Tibial artery (tissue), 4 donors: ENCODE results near the gene STK32C.

Experiments
- DNase-seq, 2 donors: peaks; one replicate each; pipeline ENCODE4 v3.0.0-alpha.2; 2019
- H3K27ac ChIP-seq, 2 donors: fragments of 200-600 bp; sonication (generic) in 1 of 2; 1 replicate in 1 of 2; 2 replicates in 1 of 2; pipeline ENCODE4 v1.5.1; 2018 to 2019; ENCODE audit warnings: mild to moderate bottlenecking in 1 of 2
- H3K27me3 ChIP-seq, 2 donors: fragments of 200-600 bp; sonication (generic) in 1 of 2; one replicate each; pipeline versions ENCODE4 v1.5.1 to v1.6.0; 2016 to 2019
- H3K36me3 ChIP-seq, 3 donors: fragments of 200-600 bp; sonication (generic) in 2 of 3; one replicate each; pipeline ENCODE4 v1.5.1; 2016 to 2019; ENCODE audit warnings: mild to moderate bottlenecking in 2 of 3
- H3K4me1 ChIP-seq, 4 donors: fragments of 200-600 bp; sonication (generic) in 2 of 4; 1 replicate in 3 of 4; 2 replicates in 1 of 4; pipeline ENCODE4 v1.5.1; 2016 to 2019
- H3K4me3 ChIP-seq, 2 donors: fragments of 200-600 bp; sonication (generic) in 1 of 2; 1 replicate in 1 of 2; 2 replicates in 1 of 2; pipeline ENCODE4 v1.5.1; 2018 to 2019; ENCODE audit warnings: mild to moderate bottlenecking in 2 of 2
- H3K9me3 ChIP-seq, 3 donors: fragments of 200-600 bp; sonication (generic) in 1 of 3; one replicate each; pipeline ENCODE4 v1.5.1; 2016 to 2019
- CTCF ChIP-seq, 2 experiments: fragments of 200-600 bp in 1 of 2; fragments of 450-650 bp in 1 of 2; IDR thresholded peaks; one replicate each; pipeline ENCODE4 v1.5.1; 2017 to 2019; ENCODE audit warnings: antibody characterized with exemption in 2 of 2, mild to moderate bottlenecking in 1 of 2, moderate library complexity in 1 of 2
- intact Hi-C: fragments of 100-400 bp; cut with DNase I; formaldehyde crosslinking; loops from one replicate; pipeline ENCODE4 v1.15.0; 2023; ENCODE audit warnings: low total_unique reads

Gene STK32C

GRCh38 chr10:132176623-132177500 lies 130.9 kb downstream of the STK32C start:
- intact Hi-C loops, result no loop called here
- H3K27me3 ChIP-seq, result peaks cover 0 to 54% of the 10 kb centered on the region in 2 donors
- no peak for DNase-seq
- no peaks in the 10 kb centered on the region for H3K4me1 ChIP-seq
- TF ChIP-seq CTCF (IDR thresholded peaks at IDR 0.05), result no peak
- no peak overlapping the region for H3K27ac ChIP-seq
- H3K4me3 ChIP-seq, result no peak overlapping the region
- no peaks in the 10 kb centered on the region for H3K9me3 ChIP-seq
- H3K36me3 ChIP-seq, result no peaks in the 10 kb centered on the region

- no peak overlapping the region for H3K27ac ChIP-seq
- peaks cover 0 to 52% of the 10 kb centered on the region in 2 donors for H3K27me3 ChIP-seq
- H3K9me3 ChIP-seq, result no peaks in the 10 kb centered on the region
- intact Hi-C loops, result no loop called here
- no peaks in the 10 kb centered on the region for H3K4me1 ChIP-seq
- no peaks in the 10 kb centered on the region for H3K36me3 ChIP-seq
- TF ChIP-seq CTCF (IDR thresholded peaks at IDR 0.05), result no peak
- DNase-seq, result no peak
- H3K4me3 ChIP-seq, result no peak overlapping the region
Observed at GRCh38 chr10:132175907-132176581, 131.7 kb downstream of the STK32C start.

- no peak for TF ChIP-seq CTCF (IDR thresholded peaks at IDR 0.05)
- H3K36me3 ChIP-seq, result peaks cover 0 to 1% (median 0%) of the 10 kb centered on the region in 3 donors
- DNase-seq, result no peak
- intact Hi-C loops, result no loop called here
- no peaks in the 10 kb centered on the region for H3K4me1 ChIP-seq
- peaks cover 0 to 59% of the 10 kb centered on the region in 2 donors for H3K27me3 ChIP-seq
- H3K4me3 ChIP-seq, result no peak overlapping the region
- no peak overlapping the region for H3K27ac ChIP-seq
- no peaks in the 10 kb centered on the region for H3K9me3 ChIP-seq
Observed at GRCh38 chr10:132175408-132175807, 132.3 kb downstream of the STK32C start.

- Histone ChIP-seq H3K4me1 (no peaks in the 10 kb centered on the region), H3K36me3 (peaks cover 0 to 8% (median 0%) of the 10 kb centered on the region in 3 donors), H3K9me3 (no peaks in the 10 kb centered on the region), H3K4me3 (no peak overlapping the region), H3K27ac (no peak overlapping the region), H3K27me3 (peaks cover 0 to 62% of the 10 kb centered on the region in 2 donors)
- intact Hi-C loops, result no loop called here
- DNase-seq, result no peak
- no peak for TF ChIP-seq CTCF (IDR thresholded peaks at IDR 0.05)
Observed at GRCh38 chr10:132174237-132174636, 133.5 kb downstream of the STK32C start.

GRCh38 chr10:132173185-132173584 lies 134.6 kb downstream of the STK32C start:
- peaks cover 0 to 57% of the 10 kb centered on the region in 2 donors for H3K27me3 ChIP-seq
- intact Hi-C loops, result no loop called here
- DNase-seq, result no peak

More at GRCh38 chr10:132173185-132173584, 134.6 kb downstream of the STK32C start:
- TF ChIP-seq CTCF (IDR thresholded peaks at IDR 0.05), result no peak
- no peak overlapping the region for H3K4me3 ChIP-seq
- H3K9me3 ChIP-seq, result no peaks in the 10 kb centered on the region
- no peak overlapping the region for H3K27ac ChIP-seq
- no peaks in the 10 kb centered on the region for H3K4me1 ChIP-seq
- peaks cover 0 to 18% (median 0%) of the 10 kb centered on the region in 3 donors for H3K36me3 ChIP-seq
